HUES48 (cell line): ENCODE data around the gene KRTAP9-8.

Experiments used
- H3K27ac ChIP-seq: one replicate; pipeline ENCODE4 v1.7.0; 2013; ENCODE audit warnings: low read depth, low read length, inconsistent platforms
- H3K27me3 ChIP-seq: 2 replicates; pipeline ENCODE4 v1.6.1; 2013; ENCODE audit warnings: mild to moderate bottlenecking, low read length; ENCODE audit not compliant: control insufficient read depth, insufficient read depth
- H3K36me3 ChIP-seq: 2 replicates; pipeline ENCODE4 v1.6.1; 2013; ENCODE audit warnings: low read length; ENCODE audit not compliant: control insufficient read depth, insufficient read depth
- H3K4me1 ChIP-seq: 2 replicates; pipeline ENCODE4 v1.6.1; 2013; ENCODE audit warnings: mild to moderate bottlenecking, low read length; ENCODE audit not compliant: control insufficient read depth, insufficient read depth
- H3K4me3 ChIP-seq: 2 replicates; pipeline ENCODE4 v1.5.1; 2013; ENCODE audit warnings: mild to moderate bottlenecking, low read depth, low read length
- H3K9ac ChIP-seq: 2 replicates; pipeline ENCODE4 v1.6.1; 2013; ENCODE audit warnings: mild to moderate bottlenecking, low read depth, low read length, moderate library complexity
- H3K9me3 ChIP-seq: 2 replicates; pipeline ENCODE4 v1.6.1; 2013; ENCODE audit warnings: low read length; ENCODE audit not compliant: control insufficient read depth, insufficient read depth

The KRTAP9-8 gene

DNA sequence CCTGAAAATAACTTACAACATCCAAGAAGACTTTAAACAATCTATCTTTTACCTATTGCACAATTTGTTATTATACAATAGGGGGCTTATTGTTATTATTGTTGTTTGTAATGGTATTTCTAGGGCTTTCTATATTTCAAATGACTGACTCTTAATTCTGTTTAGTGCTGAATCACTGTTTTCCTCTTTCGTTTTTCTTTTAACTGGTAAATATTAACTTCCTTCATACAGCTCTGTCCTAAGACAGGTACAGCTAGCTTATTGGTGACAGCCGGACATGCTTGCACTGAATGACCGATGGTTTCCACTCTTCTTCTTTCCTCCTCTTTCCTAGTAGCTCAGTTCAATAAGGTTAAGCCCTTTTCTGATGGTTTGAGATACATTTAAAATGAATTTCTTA is 49.3 kb downstream of the KRTAP9-8 start:
- Histone ChIP-seq H3K4me1 (peaks cover 15% of the 10 kb centered on the region), H3K36me3 (no peaks in the 10 kb centered on the region), H3K4me3 (no peak overlapping the region), H3K9ac (no peak overlapping the region), H3K27ac (no peak overlapping the region), H3K9me3 (no peaks in the 10 kb centered on the region), H3K27me3 (no peaks in the 10 kb centered on the region)
